Measurements from ENCODE around the gene ABCB8. TPM values are rescaled to one million over a fixed set of nuclear protein-coding genes. Genes with fewer than 3 reads are reported as not detected.

Gene ABCB8
- total and polyA plus RNA-seq, 2 of the 8 experiments (the other 6 are each of a cell fraction or from before 2014, with no cell fraction given) = 17.7 to 27.0 TPM

GRCh38 chr7:151069841-151070573 is 41.8 kb downstream of the ABCB8 start (continued):
- TF ChIP-seq, protein P1, sequence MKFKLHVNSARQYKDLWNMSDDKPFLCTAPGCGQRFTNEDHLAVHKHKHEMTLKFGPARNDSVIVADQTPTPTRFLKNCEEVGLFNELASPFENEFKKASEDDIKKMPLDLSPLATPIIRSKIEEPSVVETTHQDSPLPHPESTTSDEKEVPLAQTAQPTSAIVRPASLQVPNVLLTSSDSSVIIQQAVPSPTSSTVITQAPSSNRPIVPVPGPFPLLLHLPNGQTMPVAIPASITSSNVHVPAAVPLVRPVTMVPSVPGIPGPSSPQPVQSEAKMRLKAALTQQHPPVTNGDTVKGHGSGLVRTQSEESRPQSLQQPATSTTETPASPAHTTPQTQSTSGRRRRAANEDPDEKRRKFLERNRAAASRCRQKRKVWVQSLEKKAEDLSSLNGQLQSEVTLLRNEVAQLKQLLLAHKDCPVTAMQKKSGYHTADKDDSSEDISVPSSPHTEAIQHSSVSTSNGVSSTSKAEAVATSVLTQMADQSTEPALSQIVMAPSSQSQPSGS (IDR thresholded peaks at IDR 0.05; ENCODE audit: low read length) = no peak
- TF ChIP-seq CEBPB (IDR thresholded peaks at IDR 0.05; ENCODE audit: low read depth, low read length) = no peak
- TF ChIP-seq RBBP5 (IDR thresholded peaks at IDR 0.05; ENCODE audit: borderline replicate concordance, low read depth, low read length) = no peak
- TF ChIP-seq, protein P2, sequence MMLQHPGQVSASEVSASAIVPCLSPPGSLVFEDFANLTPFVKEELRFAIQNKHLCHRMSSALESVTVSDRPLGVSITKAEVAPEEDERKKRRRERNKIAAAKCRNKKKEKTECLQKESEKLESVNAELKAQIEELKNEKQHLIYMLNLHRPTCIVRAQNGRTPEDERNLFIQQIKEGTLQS (IDR thresholded peaks at IDR 0.05; ENCODE audit: insufficient read depth, low read depth, low read length) = no peak
- TF ChIP-seq EZH2 (IDR thresholded peaks at IDR 0.05; ENCODE audit: low read depth, low read length, severe bottlenecking) = no peak
- TF ChIP-seq NRF1 (IDR thresholded peaks at IDR 0.05; ENCODE audit: low read depth, low read length) = no peak
- TF ChIP-seq JUN (IDR thresholded peaks at IDR 0.05; ENCODE audit: low read depth, low read length) = no peak
- TF ChIP-seq ZNF274 (IDR thresholded peaks at IDR 0.05; ENCODE audit: borderline replicate concordance, extremely low read depth, low read length) = no peak
